ENCODE results near the gene FEM1C. TPM values are rescaled to one million over a fixed set of nuclear protein-coding genes. Genes with fewer than 3 reads are reported as not detected.

The FEM1C gene
- total and polyA plus RNA-seq, 10 of the 15 experiments (the other 5 are each of a cell fraction or from before 2014, with no cell fraction given) = 1.9 to 15.6 (median 8.0) TPM

DNA sequence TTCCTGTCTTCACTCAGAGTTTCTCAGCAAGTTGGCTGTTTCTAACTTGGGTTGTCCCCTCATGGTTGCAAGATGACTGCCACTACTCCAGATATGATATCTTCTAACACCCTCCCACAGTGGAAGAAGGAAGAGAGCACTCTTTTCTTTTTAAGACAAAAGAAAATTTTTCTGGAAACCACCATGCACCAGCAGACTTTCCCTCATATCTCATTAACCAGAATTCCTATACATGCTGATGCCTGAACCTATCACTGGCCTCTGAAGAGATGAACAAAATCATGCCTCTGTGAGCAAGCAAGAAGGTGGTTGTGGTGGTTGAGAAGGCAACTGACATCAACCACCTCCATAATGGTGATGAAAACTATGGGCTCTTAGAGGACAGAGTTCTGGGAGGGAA, 56.8 kb downstream of the FEM1C start (continued):
- TF ChIP-seq, protein P1, sequence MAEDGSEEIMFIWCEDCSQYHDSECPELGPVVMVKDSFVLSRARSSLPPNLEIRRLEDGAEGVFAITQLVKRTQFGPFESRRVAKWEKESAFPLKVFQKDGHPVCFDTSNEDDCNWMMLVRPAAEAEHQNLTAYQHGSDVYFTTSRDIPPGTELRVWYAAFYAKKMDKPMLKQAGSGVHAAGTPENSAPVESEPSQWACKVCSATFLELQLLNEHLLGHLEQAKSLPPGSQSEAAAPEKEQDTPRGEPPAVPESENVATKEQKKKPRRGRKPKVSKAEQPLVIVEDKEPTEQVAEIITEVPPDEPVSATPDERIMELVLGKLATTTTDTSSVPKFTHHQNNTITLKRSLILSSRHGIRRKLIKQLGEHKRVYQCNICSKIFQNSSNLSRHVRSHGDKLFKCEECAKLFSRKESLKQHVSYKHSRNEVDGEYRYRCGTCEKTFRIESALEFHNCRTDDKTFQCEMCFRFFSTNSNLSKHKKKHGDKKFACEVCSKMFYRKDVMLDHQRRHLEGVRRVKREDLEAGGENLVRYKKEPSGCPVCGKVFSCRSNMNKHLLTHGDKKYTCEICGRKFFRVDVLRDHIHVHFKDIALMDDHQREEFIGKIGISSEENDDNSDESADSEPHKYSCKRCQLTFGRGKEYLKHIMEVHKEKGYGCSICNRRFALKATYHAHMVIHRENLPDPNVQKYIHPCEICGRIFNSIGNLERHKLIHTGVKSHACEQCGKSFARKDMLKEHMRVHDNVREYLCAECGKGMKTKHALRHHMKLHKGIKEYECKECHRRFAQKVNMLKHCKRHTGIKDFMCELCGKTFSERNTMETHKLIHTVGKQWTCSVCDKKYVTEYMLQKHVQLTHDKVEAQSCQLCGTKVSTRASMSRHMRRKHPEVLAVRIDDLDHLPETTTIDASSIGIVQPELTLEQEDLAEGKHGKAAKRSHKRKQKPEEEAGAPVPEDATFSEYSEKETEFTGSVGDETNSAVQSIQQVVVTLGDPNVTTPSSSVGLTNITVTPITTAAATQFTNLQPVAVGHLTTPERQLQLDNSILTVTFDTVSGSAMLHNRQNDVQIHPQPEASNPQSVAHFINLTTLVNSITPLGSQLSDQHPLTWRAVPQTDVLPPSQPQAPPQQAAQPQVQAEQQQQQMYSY (CRISPR knock-in tag; IDR thresholded peaks at IDR 0.05) = no peak

DNA sequence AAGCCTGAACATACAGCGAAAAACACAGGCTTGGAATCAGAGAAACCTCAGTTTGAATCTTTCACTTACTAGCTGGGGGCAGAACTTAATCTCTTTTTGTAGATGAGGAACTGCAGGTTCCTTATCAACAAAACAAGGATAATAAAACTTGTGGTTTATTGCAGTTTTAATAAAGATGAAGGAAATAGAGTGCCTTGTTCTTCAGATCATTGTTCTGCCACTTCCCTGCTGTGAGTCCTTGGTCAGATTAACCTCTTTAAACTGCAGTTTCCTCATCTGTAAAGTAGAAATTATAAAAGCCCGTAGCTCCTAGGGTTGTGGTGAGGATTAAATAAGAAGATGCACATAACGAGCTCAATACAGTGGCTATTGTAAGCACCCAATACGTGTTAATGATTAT, 57.4 kb downstream of the FEM1C start:
- POLR2A ChIA-PET = interaction anchor here (1.0 kb wide), 1 partner anchor 14 kb away, joined by 3 read pairs; no protein-coding TSS in a partner anchor
- intact Hi-C loops (cut with micrococcal nuclease; ENCODE audit: unreplicated experiment) = loop anchor here (2.0 kb wide), 1 partner anchor 58 kb away; the partner anchor contains the start of gene FEM1C
- peak; percentile 7 for ATAC-seq
- FAIRE-seq = no peak
- CTCF ChIA-PET = interaction anchor here (1.0 kb wide), 1 partner anchor 9 kb away, joined by 4 read pairs; no protein-coding TSS in a partner anchor
- H3K27ac ChIP-seq (ENCODE audit: control insufficient read depth, insufficient read depth) = no peak overlapping the region
- SMC1A ChIA-PET (ENCODE audit: uncharacterized antibody, unreplicated experiment) = interaction anchor here (1.2 to 2.3 kb wide), 5 partner anchors 15 to 178 kb away, joined by 3 to 8 read pairs (median 4); no protein-coding TSS in a partner anchor
- RAD21 ChIA-PET (ENCODE audit: unreplicated experiment) = interaction anchor here (0.8 to 1.0 kb wide), 3 partner anchors 9 to 81 kb away, joined by 3 read pairs; no protein-coding TSS in a partner anchor
- no peak overlapping the region for H3K4me2 ChIP-seq (ENCODE audit: control insufficient read depth, insufficient read depth)
- no peaks in the 10 kb centered on the region for H3K36me3 ChIP-seq (ENCODE audit: control insufficient read depth in 2 of 2, insufficient read depth in 2 of 2, low read length in 1 of 2)
- H3K4me1 ChIP-seq (ENCODE audit: control insufficient read depth, insufficient read depth, low read length) = peaks cover 11% of the 10 kb centered on the region
- no peak for TF ChIP-seq NBN (IDR thresholded peaks at IDR 0.05)
- no peaks in the 10 kb centered on the region for H3K79me2 ChIP-seq (ENCODE audit: control insufficient read depth, insufficient read depth, low read length)
- no peak overlapping the region; the same call in 1 of the 2 replicates for H2AFZ ChIP-seq (ENCODE audit: control insufficient read depth, low read depth, low read length)
- BruUV-seq (replicated peaks) = no TSS peak
- no peaks in the 10 kb centered on the region for H3K9me3 ChIP-seq (replicated peaks; ENCODE audit: control insufficient read depth, insufficient read depth, low read length)
- H3K27me3 ChIP-seq (replicated peaks in 1 of 2; ENCODE audit: control insufficient read depth in 2 of 2, insufficient read depth in 2 of 2, low read length in 1 of 2) = no peaks in the 10 kb centered on the region
- in situ Hi-C loops (cut with MboI) = no loop called here
- no peak overlapping the region for H3K9ac ChIP-seq (ENCODE audit: control insufficient read depth, insufficient read depth, low read length)
- no peaks in the 10 kb centered on the region for H4K20me1 ChIP-seq (ENCODE audit: control insufficient read depth, insufficient read depth)
- DNase-seq (ENCODE audit: low read depth, low spot score) = no peak
- no peak overlapping the region for H3K4me3 ChIP-seq
- 24% methylated on average over 4 of the region's 4 CpGs for WGBS (ENCODE audit: insufficient coverage, insufficient replicate concordance, low lambda C conversion rate, missing lambda C conversion rate)

Data from GM12878 (cell line).